Kidney epithelial cell (primary cell): ENCODE results near the gene PTPN3. TPM values are rescaled to one million over a fixed set of nuclear protein-coding genes. Genes with fewer than 3 reads are reported as not detected.

Experiments used
- DNase-seq: peaks from one replicate; pipeline ENCODE4 v3.0.0-alpha.2; 2010; ENCODE audit warnings: low read depth
- H3K27me3 ChIP-seq: 2 replicates; pipeline ENCODE4 v1.6.0; 2011; ENCODE audit warnings: low read length; ENCODE audit not compliant: control insufficient read depth, insufficient read depth
- H3K36me3 ChIP-seq: 2 replicates; pipeline ENCODE4 v1.5.1; 2011; ENCODE audit warnings: low read length; ENCODE audit not compliant: control insufficient read depth, insufficient read depth
- H3K4me3 ChIP-seq: 2 replicates; pipeline ENCODE4 v1.5.1; 2011; ENCODE audit warnings: low read depth, mild to moderate bottlenecking, control low read depth, low read length
- CTCF ChIP-seq: IDR thresholded peaks from 2 replicates; pipeline ENCODE4 v1.5.1; 2011; ENCODE audit warnings: mild to moderate bottlenecking, moderate library complexity, low read length, control low read depth, inconsistent platforms; ENCODE audit not compliant: insufficient read depth, poor library complexity, severe bottlenecking
- total RNA-seq: library from RNA; depleted of rRNA; stranded (reverse); fragments of >200 nt; gene quantifications from 2 replicates; pipeline ENCODE4 v1.2.3, GENCODE V29; 2015

Gene PTPN3
- total RNA-seq, 1 donor from 2014 or later, result 33.6 TPM

GRCh38 chr9:109329638-109330258 is 168.4 kb downstream of the PTPN3 start:
- Histone ChIP-seq H3K36me3 (no peaks in the 10 kb centered on the region), H3K27me3 (no peaks in the 10 kb centered on the region), H3K4me3 (no peak overlapping the region)
- no peak for DNase-seq
- no peak for TF ChIP-seq CTCF

- Histone ChIP-seq H3K4me3 (no peak overlapping the region), H3K27me3 (no peaks in the 10 kb centered on the region), H3K36me3 (no peaks in the 10 kb centered on the region)
- TF ChIP-seq CTCF, result no peak
- no peak for DNase-seq
These were observed 169.0 kb downstream of the PTPN3 start for GRCh38 chr9:109328978-109329637.

Other genes starting within 250 kb of the PTPN3 start
- gene EPB41L4B, start 177.2 kb downstream of the PTPN3 start, total RNA-seq, result 9.6 and 11.0 TPM in 2 replicates